ENCODE results near the gene FLRT2. TPM values are rescaled to one million over a fixed set of nuclear protein-coding genes. Genes with fewer than 3 reads are reported as not detected.

FLRT2 gene
- polyA plus RNA-seq, 1 donor (not counting 4 experiments of a cell fraction or from before 2014, with no cell fraction given): 69.2 TPM

- Histone ChIP-seq H3K79me2 (ENCODE audit: control insufficient read depth, insufficient read depth, low read length) (peaks cover 15% of the 10 kb centered on the region), H3K9me3 (ENCODE audit: control insufficient read depth, low read depth, low read length) (peaks cover 3% of the 10 kb centered on the region), H3K27ac (ENCODE audit: control insufficient read depth, insufficient read depth, low read length) (no peak overlapping the region), H4K20me1 (ENCODE audit: control insufficient read depth, extremely low read depth, insufficient read depth, low read length) (no peaks in the 10 kb centered on the region), H3K4me1 (ENCODE audit: control insufficient read depth, extremely low read depth, insufficient read depth, low read length) (peaks cover 6% of the 10 kb centered on the region), H3K9me1 (ENCODE audit: control insufficient read depth, extremely low read depth, insufficient read depth, low read length) (no peaks in the 10 kb centered on the region), H3K9ac (ENCODE audit: control insufficient read depth, extremely low read depth, insufficient read depth, low read length) (no peak overlapping the region), H3K4me2 (ENCODE audit: control insufficient read depth, extremely low read depth, insufficient read depth, low read depth, low read length) (no peak overlapping the region), H3K27me3 (ENCODE audit: control insufficient read depth, extremely low read depth, insufficient read depth, low read length) (no peaks in the 10 kb centered on the region), H3K4me3 (ENCODE audit: control insufficient read depth in 2 of 3, extremely low read depth in 1 of 3, insufficient read depth in 2 of 3, low read depth in 1 of 3, low read length in 3 of 3) (no peak overlapping the region), H3K36me3 (ENCODE audit: control insufficient read depth in 2 of 2, extremely low read depth in 1 of 2, insufficient read depth in 2 of 2, low read length in 2 of 2) (peaks cover 3 to 10% of the 10 kb centered on the region in 2 experiments), H2AFZ (ENCODE audit: control insufficient read depth, low read length) (no peak overlapping the region)
- FAIRE-seq (peak; percentile 49), DNase-seq (ENCODE audit: low read depth, low spot score) (no peak)
- TF ChIP-seq EZH2 (IDR thresholded peaks at IDR 0.05; ENCODE audit: low read length): no peak
- TF ChIP-seq, protein P1, sequence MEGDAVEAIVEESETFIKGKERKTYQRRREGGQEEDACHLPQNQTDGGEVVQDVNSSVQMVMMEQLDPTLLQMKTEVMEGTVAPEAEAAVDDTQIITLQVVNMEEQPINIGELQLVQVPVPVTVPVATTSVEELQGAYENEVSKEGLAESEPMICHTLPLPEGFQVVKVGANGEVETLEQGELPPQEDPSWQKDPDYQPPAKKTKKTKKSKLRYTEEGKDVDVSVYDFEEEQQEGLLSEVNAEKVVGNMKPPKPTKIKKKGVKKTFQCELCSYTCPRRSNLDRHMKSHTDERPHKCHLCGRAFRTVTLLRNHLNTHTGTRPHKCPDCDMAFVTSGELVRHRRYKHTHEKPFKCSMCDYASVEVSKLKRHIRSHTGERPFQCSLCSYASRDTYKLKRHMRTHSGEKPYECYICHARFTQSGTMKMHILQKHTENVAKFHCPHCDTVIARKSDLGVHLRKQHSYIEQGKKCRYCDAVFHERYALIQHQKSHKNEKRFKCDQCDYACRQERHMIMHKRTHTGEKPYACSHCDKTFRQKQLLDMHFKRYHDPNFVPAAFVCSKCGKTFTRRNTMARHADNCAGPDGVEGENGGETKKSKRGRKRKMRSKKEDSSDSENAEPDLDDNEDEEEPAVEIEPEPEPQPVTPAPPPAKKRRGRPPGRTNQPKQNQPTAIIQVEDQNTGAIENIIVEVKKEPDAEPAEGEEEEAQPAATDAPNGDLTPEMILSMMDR (optimal IDR thresholded peaks at IDR 0.05 in 1 of 3, IDR thresholded peaks at IDR 0.05 in 1 of 3, conservative IDR thresholded peaks at IDR 0.05 in 1 of 3; ENCODE audit: extremely low read depth in 1 of 3, insufficient read depth in 2 of 3, low read length in 3 of 3): no peak
- dilution Hi-C loops (cut with MboI; ENCODE audit: extremely low pct_ligation_motif_present, low sequenced_read_pairs): no loop called here
Measured at GRCh38 chr14:85587151-85587711, 57.3 kb downstream of the FLRT2 start.

DNA sequence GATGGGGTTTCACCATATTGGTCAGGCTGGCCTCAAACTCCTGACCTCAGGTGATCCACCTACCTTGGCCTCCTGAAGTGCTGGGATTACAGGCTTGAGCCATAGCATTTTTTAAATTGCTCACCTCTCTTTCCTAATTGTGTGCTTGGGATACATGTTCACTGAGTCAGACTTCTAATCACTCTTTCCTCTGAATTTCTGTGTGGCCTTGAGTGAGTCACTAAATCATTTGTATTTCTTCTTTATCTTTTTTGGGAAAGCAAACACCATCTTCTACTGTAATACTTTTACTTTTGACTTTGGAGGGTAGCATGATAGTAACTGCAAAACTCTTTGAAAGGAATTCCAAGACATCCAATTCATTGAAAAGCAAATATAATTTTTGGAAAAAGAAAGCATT lies 60.8 kb downstream of the FLRT2 start:
- TF ChIP-seq EZH2 (IDR thresholded peaks at IDR 0.05; ENCODE audit: low read length): no peak
- TF ChIP-seq, protein P1 (optimal IDR thresholded peaks at IDR 0.05 in 1 of 3, IDR thresholded peaks at IDR 0.05 in 1 of 3, conservative IDR thresholded peaks at IDR 0.05 in 1 of 3; ENCODE audit: extremely low read depth in 1 of 3, insufficient read depth in 2 of 3, low read length in 3 of 3): no peak
- dilution Hi-C loops (cut with MboI; ENCODE audit: extremely low pct_ligation_motif_present, low sequenced_read_pairs): no loop called here
- Histone ChIP-seq H3K79me2 (ENCODE audit: control insufficient read depth, insufficient read depth, low read length) (peaks cover 1% of the 10 kb centered on the region), H3K9me3 (ENCODE audit: control insufficient read depth, low read depth, low read length) (peaks cover 3% of the 10 kb centered on the region), H3K4me1 (ENCODE audit: control insufficient read depth, extremely low read depth, insufficient read depth, low read length) (peaks cover 6% of the 10 kb centered on the region), H3K36me3 (ENCODE audit: control insufficient read depth in 2 of 2, extremely low read depth in 1 of 2, insufficient read depth in 2 of 2, low read length in 2 of 2) (peaks cover 2 to 6% of the 10 kb centered on the region in 2 experiments), H3K9ac (ENCODE audit: control insufficient read depth, extremely low read depth, insufficient read depth, low read length) (no peak overlapping the region), H3K27ac (ENCODE audit: control insufficient read depth, insufficient read depth, low read length) (no peak overlapping the region), H4K20me1 (ENCODE audit: control insufficient read depth, extremely low read depth, insufficient read depth, low read length) (no peaks in the 10 kb centered on the region), H2AFZ (ENCODE audit: control insufficient read depth, low read length) (no peak overlapping the region), H3K4me3 (ENCODE audit: control insufficient read depth in 2 of 3, extremely low read depth in 1 of 3, insufficient read depth in 2 of 3, low read depth in 1 of 3, low read length in 3 of 3) (no peak overlapping the region), H3K4me2 (ENCODE audit: control insufficient read depth, extremely low read depth, insufficient read depth, low read depth, low read length) (no peak overlapping the region), H3K27me3 (ENCODE audit: control insufficient read depth, extremely low read depth, insufficient read depth, low read length) (no peaks in the 10 kb centered on the region), H3K9me1 (ENCODE audit: control insufficient read depth, extremely low read depth, insufficient read depth, low read length) (no peaks in the 10 kb centered on the region)
- DNase-seq (ENCODE audit: low read depth, low spot score) (no peak), FAIRE-seq (no peak)
